Activated naive CD8-positive, alpha-beta T cell (primary cell): ENCODE measurements around the gene FXYD6.
A peak's percentile ranks its signal among the peaks of the same experiment; 100 is the strongest.

Source experiments
- H3K27ac Mint-ChIP-seq: one replicate; pipeline ENCODE4 v1.8.0; 2021; ENCODE audit warnings: mixed read lengths
- H3K27me3 Mint-ChIP-seq: one replicate; pipeline ENCODE4 v1.8.0; 2021; ENCODE audit warnings: mixed read lengths
- H3K36me3 Mint-ChIP-seq: one replicate; pipeline ENCODE4 v1.8.0; 2021; ENCODE audit warnings: mixed read lengths
- H3K4me1 Mint-ChIP-seq: one replicate; pipeline ENCODE4 v1.8.0; 2021; ENCODE audit warnings: low read depth, mixed read lengths
- H3K4me3 Mint-ChIP-seq: one replicate; pipeline ENCODE4 v1.8.0; 2021; ENCODE audit warnings: mild to moderate bottlenecking, mixed read lengths
- H3K9me3 Mint-ChIP-seq: one replicate; pipeline ENCODE4 v1.8.0; 2021; ENCODE audit warnings: low read depth, mixed read lengths

The FXYD6 gene

GRCh38 chr11:117882311-117882905 lies 6.0 kb upstream of the FXYD6 start:
- H3K27ac Mint-ChIP-seq = no peak overlapping the region
- H3K9me3 Mint-ChIP-seq = no peaks in the 10 kb centered on the region
- H3K27me3 Mint-ChIP-seq = peaks cover 6% of the 10 kb centered on the region
- H3K4me3 Mint-ChIP-seq = no peak overlapping the region
- no peaks in the 10 kb centered on the region for H3K4me1 Mint-ChIP-seq
- H3K36me3 Mint-ChIP-seq = no peaks in the 10 kb centered on the region

GRCh38 chr11:117881217-117881616 lies 4.8 kb upstream of the FXYD6 start:
- peaks cover 15% of the 10 kb centered on the region for H3K27me3 Mint-ChIP-seq
- H3K9me3 Mint-ChIP-seq = no peaks in the 10 kb centered on the region
- H3K36me3 Mint-ChIP-seq = no peaks in the 10 kb centered on the region
- no peak overlapping the region for H3K27ac Mint-ChIP-seq
- peaks cover 1% of the 10 kb centered on the region for H3K4me1 Mint-ChIP-seq
- H3K4me3 Mint-ChIP-seq = no peak overlapping the region

GRCh38 chr11:117879516-117880480 lies 3.3 kb upstream of the FXYD6 start:
- Mint-ChIP-seq H3K9me3 (no peaks in the 10 kb centered on the region), H3K27me3 (peaks cover 23% of the 10 kb centered on the region), H3K27ac (no peak overlapping the region), H3K4me3 (no peak overlapping the region), H3K4me1 (peaks cover 13% of the 10 kb centered on the region), H3K36me3 (no peaks in the 10 kb centered on the region)

GRCh38 chr11:117878939-117879475 lies 2.5 kb upstream of the FXYD6 start:
- H3K36me3 Mint-ChIP-seq = no peaks in the 10 kb centered on the region
- H3K4me1 Mint-ChIP-seq = peaks cover 19% of the 10 kb centered on the region
- H3K27me3 Mint-ChIP-seq = peaks cover 25% of the 10 kb centered on the region
- H3K9me3 Mint-ChIP-seq = no peaks in the 10 kb centered on the region
- H3K4me3 Mint-ChIP-seq = no peak overlapping the region
- no peak overlapping the region for H3K27ac Mint-ChIP-seq

GRCh38 chr11:117878314-117878938 lies 2.0 kb upstream of the FXYD6 start:
- Mint-ChIP-seq H3K27me3 (peaks cover 28% of the 10 kb centered on the region), H3K4me1 (peaks cover 20% of the 10 kb centered on the region), H3K36me3 (no peaks in the 10 kb centered on the region), H3K4me3 (peak overlapping the region; percentile 27), H3K27ac (no peak overlapping the region), H3K9me3 (no peaks in the 10 kb centered on the region)

- Mint-ChIP-seq H3K27ac (no peak overlapping the region), H3K36me3 (no peaks in the 10 kb centered on the region), H3K4me3 (peak overlapping the region; percentile 79), H3K4me1 (peaks cover 27% of the 10 kb centered on the region), H3K27me3 (peaks cover 29% of the 10 kb centered on the region), H3K9me3 (no peaks in the 10 kb centered on the region)
Measured at GRCh38 chr11:117877120-117877784, 794 bp upstream of the FXYD6 start.

GRCh38 chr11:117876059-117876340 lies 458 bp downstream of the FXYD6 start:
- H3K27me3 Mint-ChIP-seq = peaks cover 32% of the 10 kb centered on the region
- H3K4me1 Mint-ChIP-seq = peaks cover 29% of the 10 kb centered on the region
- H3K27ac Mint-ChIP-seq = peak overlapping the region; percentile 54
- no peaks in the 10 kb centered on the region for H3K9me3 Mint-ChIP-seq
- no peaks in the 10 kb centered on the region for H3K36me3 Mint-ChIP-seq
- H3K4me3 Mint-ChIP-seq = peak overlapping the region; percentile 91

GRCh38 chr11:117875382-117876058 lies 938 bp downstream of the FXYD6 start:
- Mint-ChIP-seq H3K4me1 (peaks cover 29% of the 10 kb centered on the region), H3K4me3 (peak overlapping the region; percentile 91), H3K27ac (no peak overlapping the region), H3K36me3 (no peaks in the 10 kb centered on the region), H3K9me3 (no peaks in the 10 kb centered on the region), H3K27me3 (peaks cover 32% of the 10 kb centered on the region)

- no peaks in the 10 kb centered on the region for H3K9me3 Mint-ChIP-seq
- H3K4me1 Mint-ChIP-seq = peaks cover 29% of the 10 kb centered on the region
- no peak overlapping the region for H3K27ac Mint-ChIP-seq
- peaks cover 32% of the 10 kb centered on the region for H3K27me3 Mint-ChIP-seq
- peak overlapping the region; percentile 91 for H3K4me3 Mint-ChIP-seq
- H3K36me3 Mint-ChIP-seq = no peaks in the 10 kb centered on the region
Measured at GRCh38 chr11:117874910-117875381, 1.5 kb downstream of the FXYD6 start.

GRCh38 chr11:117874253-117874909 lies 2.1 kb downstream of the FXYD6 start:
- no peaks in the 10 kb centered on the region for H3K9me3 Mint-ChIP-seq
- peaks cover 29% of the 10 kb centered on the region for H3K4me1 Mint-ChIP-seq
- no peaks in the 10 kb centered on the region for H3K36me3 Mint-ChIP-seq
- H3K4me3 Mint-ChIP-seq = peak overlapping the region; percentile 14
- peaks cover 32% of the 10 kb centered on the region for H3K27me3 Mint-ChIP-seq
- H3K27ac Mint-ChIP-seq = no peak overlapping the region

GRCh38 chr11:117873828-117874125 lies 2.7 kb downstream of the FXYD6 start:
- H3K9me3 Mint-ChIP-seq = no peaks in the 10 kb centered on the region
- H3K27me3 Mint-ChIP-seq = peaks cover 31% of the 10 kb centered on the region
- no peak overlapping the region for H3K4me3 Mint-ChIP-seq
- no peaks in the 10 kb centered on the region for H3K36me3 Mint-ChIP-seq
- H3K27ac Mint-ChIP-seq = no peak overlapping the region
- H3K4me1 Mint-ChIP-seq = peaks cover 29% of the 10 kb centered on the region

- Mint-ChIP-seq H3K4me3 (no peak overlapping the region), H3K27me3 (peaks cover 29% of the 10 kb centered on the region), H3K27ac (no peak overlapping the region), H3K4me1 (peaks cover 29% of the 10 kb centered on the region), H3K36me3 (no peaks in the 10 kb centered on the region), H3K9me3 (no peaks in the 10 kb centered on the region)
Measured at GRCh38 chr11:117872975-117873827, 3.3 kb downstream of the FXYD6 start.

- H3K36me3 Mint-ChIP-seq = no peaks in the 10 kb centered on the region
- H3K27ac Mint-ChIP-seq = no peak overlapping the region
- H3K4me3 Mint-ChIP-seq = no peak overlapping the region
- H3K27me3 Mint-ChIP-seq = peaks cover 26% of the 10 kb centered on the region
- peaks cover 29% of the 10 kb centered on the region for H3K4me1 Mint-ChIP-seq
- no peaks in the 10 kb centered on the region for H3K9me3 Mint-ChIP-seq
Measured at GRCh38 chr11:117872420-117872961, 4.0 kb downstream of the FXYD6 start.
